HCT116 (cell line): ENCODE results near the gene GPS2. TPM values are rescaled to one million over a fixed set of nuclear protein-coding genes. Genes with fewer than 3 reads are reported as not detected.
A peak's percentile ranks its signal among the peaks of the same experiment; 100 is the strongest.

ENCODE experiments used
- ATAC-seq: fragments of 200-7000 bp; cut with Tn5 transposase; 2 replicates; pipeline ENCODE4 v1.9.1; 2020; ENCODE audit warnings: mild to moderate bottlenecking, moderate library complexity
- BruUV-seq: library from RNA; stranded (reverse); fragments of 400-500 nt; replicated peaks from 2 replicates; lab custom pipeline; 2021; lab: Mats Ljungman, UMichigan
- CTCF ChIA-PET: fragments of 300-600 bp; sonication (Branson Sonifier 250); formaldehyde crosslinking; loops from one replicate; lab custom pipeline; 2021; ENCODE audit warnings: antibody characterized with exemption; lab: Charles Lee
- POLR2A ChIA-PET: fragments of 300-600, 350-600 bp; sonication (Branson Sonifier 250); formaldehyde crosslinking; loops from one replicate; lab custom pipeline; 2021; ENCODE audit warnings: antibody characterized with exemption; lab: Charles Lee
- RAD21 ChIA-PET, 2 experiments: fragments of 300-600 bp; sonication (Branson Sonifier 250); formaldehyde crosslinking; loops; one replicate each; lab custom pipeline; 2023; ENCODE audit warnings: low total read pairs in 2 of 2; ENCODE audit not compliant: uncharacterized antibody in 2 of 2, unreplicated experiment in 2 of 2, low non-redundant PET in 1 of 2; lab: Charles Lee
- DNase-seq: peaks from one replicate; pipeline ENCODE4 v3.0.0-alpha.2; 2010; ENCODE audit warnings: low read depth, low spot score
- H2AFZ ChIP-seq: fragments of 200-600 bp; shearing (Covaris generic), sonication (generic); 2 replicates; pipeline ENCODE4 v1.6.1; 2017; ENCODE audit warnings: low read depth, mixed run types, mixed read lengths, antibody characterized with exemption, low read length; ENCODE audit not compliant: poor library complexity, severe bottlenecking
- H3K27ac ChIP-seq: 2 replicates; pipeline ENCODE4 v1.5.1; 2012; ENCODE audit warnings: low read depth, low read length
- H3K27me3 ChIP-seq: fragments of 200-600 bp; sonication (generic); 2 replicates; pipeline ENCODE4 v1.6.1; 2016; ENCODE audit warnings: mixed run types, low read length, mixed read lengths; ENCODE audit not compliant: insufficient read depth
- H3K36me3 ChIP-seq, 2 experiments: fragments of 200-500 bp in 1 of 2; fragments of 200-600 bp in 1 of 2; sonication (Bioruptor generic) in 1 of 2; sonication (generic) in 1 of 2; 2 replicates each; pipeline versions ENCODE4 v1.5.1 to v1.6.1; 2014 to 2016; ENCODE audit warnings: low read length in 2 of 2, inconsistent platforms in 1 of 2, mixed read lengths in 1 of 2, mixed run types in 1 of 2; ENCODE audit not compliant: insufficient read depth in 2 of 2, control insufficient read depth in 1 of 2
- H3K4me1 ChIP-seq, 2 experiments: fragments of 200-600 bp in 1 of 2; sonication (generic) in 1 of 2; 2 replicates each; pipeline versions ENCODE4 v1.5.1 to v1.6.1; 2012 to 2017; ENCODE audit warnings: low read length in 2 of 2, inconsistent platforms in 1 of 2, mild to moderate bottlenecking in 1 of 2, mixed read lengths in 1 of 2, mixed run types in 1 of 2, moderate library complexity in 1 of 2; ENCODE audit not compliant: insufficient read depth in 2 of 2, control insufficient read depth in 1 of 2
- H3K4me2 ChIP-seq: fragments of 200-600 bp; sonication (generic); 2 replicates; pipeline ENCODE4 v1.6.1; 2017; ENCODE audit warnings: mixed run types, low read length, mixed read lengths
- H3K4me3 ChIP-seq, 2 experiments: fragments of 200-600 bp in 1 of 2; sonication (generic) in 1 of 2; replicated peaks in 1 of 2; 2 replicates each; pipeline ENCODE4 v1.5.1; 2011 to 2016; ENCODE audit warnings: low read length in 2 of 2, control low read depth in 1 of 2, low read depth in 1 of 2, mild to moderate bottlenecking in 1 of 2, mixed read lengths in 1 of 2, mixed run types in 1 of 2
- H3K79me2 ChIP-seq: fragments of 200-600 bp; sonication (generic); 2 replicates; pipeline ENCODE4 v1.6.1; 2017; ENCODE audit warnings: mild to moderate bottlenecking, mixed run types, low read length, moderate library complexity, mixed read lengths; ENCODE audit not compliant: insufficient read depth
- H3K9ac ChIP-seq: fragments of 200-600 bp; sonication (generic); 2 replicates; pipeline ENCODE4 v1.6.1; 2016; ENCODE audit warnings: low read length, mixed read lengths
- H3K9me2 ChIP-seq: fragments of 200-600 bp; sonication (generic), shearing (Covaris generic); 2 replicates; pipeline ENCODE4 v1.6.1; 2017; ENCODE audit warnings: mixed run types, mild to moderate bottlenecking, moderate library complexity; ENCODE audit not compliant: insufficient read depth
- H3K9me3 ChIP-seq, 2 experiments: fragments of 200-500 bp in 1 of 2; fragments of 200-600 bp in 1 of 2; sonication (Bioruptor generic) in 1 of 2; sonication (generic) in 1 of 2; 2 replicates each; pipeline ENCODE4 v1.6.1; 2014 to 2017; ENCODE audit warnings: low read length in 2 of 2, mixed read lengths in 2 of 2, inconsistent platforms in 1 of 2, low read depth in 1 of 2, mild to moderate bottlenecking in 1 of 2, mixed run types in 1 of 2, moderate library complexity in 1 of 2; ENCODE audit not compliant: control insufficient read depth in 1 of 2, insufficient read depth in 1 of 2
- H4K20me1 ChIP-seq: fragments of 200-600 bp; sonication (generic), shearing (Covaris generic); 2 replicates; pipeline ENCODE4 v1.6.1; 2017; ENCODE audit warnings: mixed run types, mild to moderate bottlenecking, moderate library complexity; ENCODE audit not compliant: insufficient read depth
- CBX3 ChIP-seq: IDR thresholded peaks from 2 replicates; pipeline ENCODE4 v1.6.1; 2012; ENCODE audit warnings: low read depth
- CEBPB ChIP-seq: IDR thresholded peaks from 2 replicates; pipeline ENCODE4 v1.6.1; 2012; ENCODE audit warnings: low read depth
- ELF1 ChIP-seq: IDR thresholded peaks from 2 replicates; pipeline ENCODE4 v1.6.1; 2012; ENCODE audit warnings: low read depth, borderline replicate concordance
- EZH2 ChIP-seq: fragments of 200-600 bp; sonication (generic); IDR thresholded peaks from 2 replicates; pipeline ENCODE4 v1.6.1; 2017; ENCODE audit warnings: antibody characterized with exemption, mixed run types
- EZH2phosphoT487 ChIP-seq: fragments of 200-600 bp; IDR thresholded peaks from 2 replicates; pipeline ENCODE4 v1.6.1; 2018; ENCODE audit warnings: antibody characterized with exemption, borderline replicate concordance
- FOSL1 ChIP-seq: IDR thresholded peaks from 2 replicates; pipeline ENCODE4 v1.6.1; 2012; ENCODE audit warnings: low read depth
- JUND ChIP-seq: IDR thresholded peaks from 2 replicates; pipeline ENCODE4 v1.6.1; 2012
- MAX ChIP-seq: IDR thresholded peaks from 2 replicates; pipeline ENCODE4 v1.6.1; 2012
- POLR2A ChIP-seq: IDR thresholded peaks from 2 replicates; pipeline ENCODE4 v1.7.0; 2011; ENCODE audit warnings: borderline replicate concordance; ENCODE audit not compliant: insufficient read depth, insufficient read length; ENCODE audit errors: extremely low read depth
- POLR2AphosphoS5 ChIP-seq: IDR thresholded peaks from 2 replicates; pipeline ENCODE4 v1.6.1; 2011; ENCODE audit warnings: mild to moderate bottlenecking, low read depth, low read length, moderate library complexity
- RAD21 ChIP-seq: IDR thresholded peaks from 2 replicates; pipeline ENCODE4 v1.6.1; 2012; ENCODE audit warnings: low read depth, mild to moderate bottlenecking
- REST ChIP-seq: IDR thresholded peaks from 2 replicates; pipeline ENCODE4 v1.6.1; 2012; ENCODE audit warnings: low read depth
- SIN3A ChIP-seq: IDR thresholded peaks from 2 replicates; pipeline ENCODE4 v1.6.1; 2012; ENCODE audit warnings: low read depth
- SRF ChIP-seq: IDR thresholded peaks from 2 replicates; pipeline ENCODE4 v1.6.1; 2012; ENCODE audit warnings: low read depth
- YY1 ChIP-seq: IDR thresholded peaks from 2 replicates; pipeline ENCODE4 v1.6.1; 2011; ENCODE audit warnings: low read length, low read depth, moderate library complexity, mild to moderate bottlenecking; ENCODE audit not compliant: insufficient replicate concordance; ENCODE audit errors: extremely low read depth
- ZFX ChIP-seq: fragments of 450-650 bp; IDR thresholded peaks from 2 replicates; pipeline ENCODE4 v1.6.1; 2017
- ZNF274 ChIP-seq: fragments of 200-500 bp; sonication (Bioruptor generic); IDR thresholded peaks from 2 replicates; pipeline ENCODE4 v1.6.1; 2014; ENCODE audit warnings: mild to moderate bottlenecking, low read depth, low read length, inconsistent platforms
- intact Hi-C: fragments of 100-400 bp; cut with micrococcal nuclease; formaldehyde crosslinking; loops from 2 replicates; pipeline ENCODE4 v1.10.0; 2022
- total RNA-seq: library from RNA; stranded (reverse); gene quantifications from one replicate; pipeline ENCODE4 v1.2.1, GENCODE V29; 2021; ENCODE audit not compliant: unreplicated experiment

The GPS2 gene
- total RNA-seq, 1 experiment from 2014 or later = 61.3 TPM

- ChIA-PET POLR2A (interaction anchor here (0.9 to 2.0 kb wide), 9 partner anchors 14 to 255 kb away, joined by 3 to 11 read pairs (median 8); partner anchors contain the start of genes GABARAP, MPDU1, SLC2A4 and TMEM256), RAD21 (interaction anchor here (0.6 to 0.8 kb wide), 2 partner anchors 23 to 75 kb away, joined by 3 read pairs; partner anchors contain the start of gene TMEM256 (in 1 of the 2)), CTCF (interaction anchor here (0.6 to 2.2 kb wide), 13 partner anchors 13 to 713 kb away, joined by 3 to 12 read pairs (median 6); partner anchors contain the start of genes ACADVL, DLG4, GPS2 and SENP3)
- Histone ChIP-seq H3K9me3 (no peaks in the 10 kb centered on the region), H2AFZ (no peak within 1 kb of the TSS), H3K79me2 (peaks cover 20% of the 10 kb centered on the region; the same call in 1 of the 2 replicates), H4K20me1 (no peaks in the 10 kb centered on the region), H3K9me2 (no peaks in the 10 kb centered on the region), H3K27me3 (no peaks in the 10 kb centered on the region), H3K27ac (peak within 1 kb of the TSS; percentile 81), H3K4me1 (peaks cover 3 to 29% of the 10 kb centered on the region in 2 experiments; a peak in 3 of 4 replicates), H3K36me3 (peaks cover under 1 to 13% of the 10 kb centered on the region in 2 experiments; a peak in 3 of 4 replicates), H3K9ac (peak within 1 kb of the TSS; percentile 93), H3K4me2 (peak within 1 kb of the TSS; percentile 77), H3K4me3 (peak within 1 kb of the TSS; percentile 98 to 99)
- no peak for DNase-seq
- intact Hi-C loops = no loop called here
- peak; percentile 29 for ATAC-seq
- BruUV-seq = no TSS peak
- TF ChIP-seq RAD21 (no peak), POLR2AphosphoS5 (no peak), ZFX (peak; percentile 64; the same call in 1 of the 2 replicates), MAX (no peak), YY1 (peak; percentile 80)
Measured at GRCh38 chr17:7328840-7329373, 13.7 kb upstream of the GPS2 start, which contains the start of gene NEURL4. TSS of gene NEURL4 (minus strand) at chr17:7329335. CDS start at chr17:7329312, 23 bp downstream.

- Histone ChIP-seq H3K36me3 (peaks cover 9 to 22% of the 10 kb centered on the region in 2 experiments; a peak in 3 of 4 replicates), H2AFZ (no peak overlapping the region), H3K27me3 (no peaks in the 10 kb centered on the region), H3K27ac (peak overlapping the region; percentile 81; the same call in 1 of the 2 replicates), H3K4me1 (peaks cover 3 to 29% of the 10 kb centered on the region in 2 experiments; a peak in 3 of 4 replicates), H3K9ac (peak overlapping the region; percentile 93), H3K79me2 (peaks cover 20% of the 10 kb centered on the region; the same call in 1 of the 2 replicates), H3K9me2 (no peaks in the 10 kb centered on the region), H3K4me2 (peak overlapping the region; percentile 77), H3K9me3 (no peaks in the 10 kb centered on the region), H3K4me3 (peak overlapping the region; percentile 98 to 99), H4K20me1 (no peaks in the 10 kb centered on the region)
- no peak for DNase-seq
- CTCF ChIA-PET = interaction anchor here (2.2 kb wide), 1 partner anchor 13 kb away, joined by 5 read pairs; the partner anchor contains the start of gene GPS2
- ATAC-seq = no peak
- no peak for TF ChIP-seq SRF
- no peak for TF ChIP-seq SIN3A
- no peak for TF ChIP-seq CEBPB
- no peak for TF ChIP-seq EZH2
- no peak for TF ChIP-seq ZFX
- TF ChIP-seq ZNF274 = no peak
- no peak for TF ChIP-seq REST
- TF ChIP-seq ELF1 = no peak
- TF ChIP-seq JUND = no peak
- no peak for TF ChIP-seq CBX3
- TF ChIP-seq POLR2A = no peak
- no peak for TF ChIP-seq MAX
- TF ChIP-seq FOSL1 = no peak
- no peak for TF ChIP-seq EZH2phosphoT487
- POLR2A ChIA-PET = no interaction called here
- BruUV-seq = no TSS peak
- intact Hi-C loops = no loop called here
- RAD21 ChIA-PET = no interaction called here
Measured at GRCh38 chr17:7328009-7328408, 12.8 kb upstream of the GPS2 start.
